PFSK-1 (cell line): ENCODE measurements around the gene TPK1.

ENCODE experiments used
- FOXP2 ChIP-seq: optimal IDR thresholded peaks from 2 replicates; pipeline ENCODE3; 2011; ENCODE audit warnings: borderline replicate concordance, control low read depth, inconsistent platforms; ENCODE audit not compliant: insufficient read depth; ENCODE audit errors: extremely low read length, extremely low read depth
- POLR2AphosphoS5 ChIP-seq: IDR thresholded peaks from 2 replicates; pipeline ENCODE4 v1.6.1; 2012; ENCODE audit warnings: low read depth, mild to moderate bottlenecking, control low read depth, low read length, moderate library complexity
- TF ChIP-seq, protein P1 (sequence below), 2 experiments: IDR thresholded peaks; 2 replicates each; pipeline versions ENCODE4 v1.6.1 to v1.8.0; 2011 to 2012; ENCODE audit warnings: low read depth in 2 of 2, low read length in 2 of 2, control low read depth in 1 of 2, inconsistent platforms in 1 of 2, mild to moderate bottlenecking in 1 of 2, moderate library complexity in 1 of 2; ENCODE audit not compliant: insufficient read depth in 1 of 2

DNA sequence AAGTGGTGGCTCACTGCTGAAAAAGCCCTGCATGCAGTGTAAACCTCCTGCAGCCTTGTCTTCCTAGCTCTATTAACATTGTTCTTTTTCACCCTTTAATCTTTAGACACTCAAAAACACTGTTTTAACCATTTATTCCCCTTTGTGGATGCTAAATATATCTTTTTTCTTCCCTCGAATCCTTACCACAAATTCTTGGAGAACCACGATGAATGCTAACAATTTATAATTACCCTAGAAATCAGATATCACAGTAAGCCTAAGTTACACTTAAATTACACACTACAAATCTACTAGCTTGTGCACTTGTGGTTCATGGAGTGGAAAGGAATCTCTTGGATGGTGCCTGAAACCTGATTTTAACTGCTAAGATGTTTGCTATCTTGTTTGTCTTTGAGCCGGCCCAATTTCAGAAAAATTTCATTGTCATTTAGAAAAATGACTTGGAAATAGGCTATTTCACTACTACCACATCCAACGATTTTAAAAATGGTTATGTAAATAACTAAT, 307.3 kb downstream of the TPK1 start:
- TF ChIP-seq POLR2AphosphoS5 (no peak), FOXP2 (no peak)
- TF ChIP-seq, protein P1, sequence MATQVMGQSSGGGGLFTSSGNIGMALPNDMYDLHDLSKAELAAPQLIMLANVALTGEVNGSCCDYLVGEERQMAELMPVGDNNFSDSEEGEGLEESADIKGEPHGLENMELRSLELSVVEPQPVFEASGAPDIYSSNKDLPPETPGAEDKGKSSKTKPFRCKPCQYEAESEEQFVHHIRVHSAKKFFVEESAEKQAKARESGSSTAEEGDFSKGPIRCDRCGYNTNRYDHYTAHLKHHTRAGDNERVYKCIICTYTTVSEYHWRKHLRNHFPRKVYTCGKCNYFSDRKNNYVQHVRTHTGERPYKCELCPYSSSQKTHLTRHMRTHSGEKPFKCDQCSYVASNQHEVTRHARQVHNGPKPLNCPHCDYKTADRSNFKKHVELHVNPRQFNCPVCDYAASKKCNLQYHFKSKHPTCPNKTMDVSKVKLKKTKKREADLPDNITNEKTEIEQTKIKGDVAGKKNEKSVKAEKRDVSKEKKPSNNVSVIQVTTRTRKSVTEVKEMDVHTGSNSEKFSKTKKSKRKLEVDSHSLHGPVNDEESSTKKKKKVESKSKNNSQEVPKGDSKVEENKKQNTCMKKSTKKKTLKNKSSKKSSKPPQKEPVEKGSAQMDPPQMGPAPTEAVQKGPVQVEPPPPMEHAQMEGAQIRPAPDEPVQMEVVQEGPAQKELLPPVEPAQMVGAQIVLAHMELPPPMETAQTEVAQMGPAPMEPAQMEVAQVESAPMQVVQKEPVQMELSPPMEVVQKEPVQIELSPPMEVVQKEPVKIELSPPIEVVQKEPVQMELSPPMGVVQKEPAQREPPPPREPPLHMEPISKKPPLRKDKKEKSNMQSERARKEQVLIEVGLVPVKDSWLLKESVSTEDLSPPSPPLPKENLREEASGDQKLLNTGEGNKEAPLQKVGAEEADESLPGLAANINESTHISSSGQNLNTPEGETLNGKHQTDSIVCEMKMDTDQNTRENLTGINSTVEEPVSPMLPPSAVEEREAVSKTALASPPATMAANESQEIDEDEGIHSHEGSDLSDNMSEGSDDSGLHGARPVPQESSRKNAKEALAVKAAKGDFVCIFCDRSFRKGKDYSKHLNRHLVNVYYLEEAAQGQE (IDR thresholded peaks at IDR 0.05; ENCODE audit: insufficient read depth in 1 of 2, low read depth in 2 of 2, low read length in 2 of 2), result no peak
